ENCODE measurements around the gene TTC36.

The TTC36 gene

DNA sequence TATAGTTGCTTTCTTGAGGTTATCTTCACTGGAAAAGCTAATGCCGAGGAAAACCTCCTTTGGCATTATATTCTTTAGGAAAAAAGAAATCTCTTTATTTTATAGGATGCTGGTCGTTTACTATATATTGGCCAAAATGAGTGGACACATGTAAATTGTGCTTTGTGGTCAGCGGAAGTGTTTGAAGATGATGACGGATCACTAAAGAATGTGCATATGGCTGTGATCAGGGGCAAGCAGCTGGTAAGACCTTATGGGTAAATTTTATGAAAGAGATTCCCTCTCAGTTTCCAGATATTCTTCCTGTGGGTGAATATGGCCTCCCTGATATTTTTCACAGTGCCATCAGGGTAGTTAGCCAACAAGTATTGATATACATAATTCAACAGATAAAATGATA is 29.4 kb upstream of the TTC36 start:
- no peak overlapping the region for H3K27ac ChIP-seq
- TF ChIP-seq, protein P1, sequence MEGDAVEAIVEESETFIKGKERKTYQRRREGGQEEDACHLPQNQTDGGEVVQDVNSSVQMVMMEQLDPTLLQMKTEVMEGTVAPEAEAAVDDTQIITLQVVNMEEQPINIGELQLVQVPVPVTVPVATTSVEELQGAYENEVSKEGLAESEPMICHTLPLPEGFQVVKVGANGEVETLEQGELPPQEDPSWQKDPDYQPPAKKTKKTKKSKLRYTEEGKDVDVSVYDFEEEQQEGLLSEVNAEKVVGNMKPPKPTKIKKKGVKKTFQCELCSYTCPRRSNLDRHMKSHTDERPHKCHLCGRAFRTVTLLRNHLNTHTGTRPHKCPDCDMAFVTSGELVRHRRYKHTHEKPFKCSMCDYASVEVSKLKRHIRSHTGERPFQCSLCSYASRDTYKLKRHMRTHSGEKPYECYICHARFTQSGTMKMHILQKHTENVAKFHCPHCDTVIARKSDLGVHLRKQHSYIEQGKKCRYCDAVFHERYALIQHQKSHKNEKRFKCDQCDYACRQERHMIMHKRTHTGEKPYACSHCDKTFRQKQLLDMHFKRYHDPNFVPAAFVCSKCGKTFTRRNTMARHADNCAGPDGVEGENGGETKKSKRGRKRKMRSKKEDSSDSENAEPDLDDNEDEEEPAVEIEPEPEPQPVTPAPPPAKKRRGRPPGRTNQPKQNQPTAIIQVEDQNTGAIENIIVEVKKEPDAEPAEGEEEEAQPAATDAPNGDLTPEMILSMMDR (IDR thresholded peaks at IDR 0.05), result no peak
- H3K36me3 ChIP-seq, result peaks cover 100% of the 10 kb centered on the region
- H3K4me3 ChIP-seq (ENCODE audit: low read depth in 1 of 2, low read length in 1 of 2), result no peak overlapping the region
- no peaks in the 10 kb centered on the region for H3K9me3 ChIP-seq
- H3K27me3 ChIP-seq, result no peaks in the 10 kb centered on the region
- no peaks in the 10 kb centered on the region for H3K4me1 ChIP-seq (ENCODE audit: control insufficient read depth in 1 of 2, insufficient read depth in 1 of 2, low read depth in 1 of 2, low read length in 1 of 2)

DNA sequence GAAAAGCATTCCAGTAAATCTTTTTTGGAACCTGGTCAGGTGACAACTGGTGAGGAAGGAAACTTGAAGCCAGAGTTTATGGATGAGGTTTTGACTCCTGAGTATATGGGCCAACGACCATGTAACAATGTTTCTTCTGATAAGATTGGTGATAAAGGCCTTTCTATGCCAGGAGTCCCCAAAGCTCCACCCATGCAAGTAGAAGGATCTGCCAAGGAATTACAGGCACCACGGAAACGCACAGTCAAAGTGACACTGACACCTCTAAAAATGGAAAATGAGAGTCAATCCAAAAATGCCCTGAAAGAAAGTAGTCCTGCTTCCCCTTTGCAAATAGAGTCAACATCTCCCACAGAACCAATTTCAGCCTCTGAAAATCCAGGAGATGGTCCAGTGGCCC is 24.1 kb upstream of the TTC36 start:
- no peaks in the 10 kb centered on the region for H3K4me1 ChIP-seq (ENCODE audit: control insufficient read depth in 1 of 2, insufficient read depth in 1 of 2, low read depth in 1 of 2, low read length in 1 of 2)
- H3K27me3 ChIP-seq, result no peaks in the 10 kb centered on the region
- no peak overlapping the region for H3K4me3 ChIP-seq (ENCODE audit: low read depth in 1 of 2, low read length in 1 of 2)
- TF ChIP-seq, protein P1 (IDR thresholded peaks at IDR 0.05), result no peak
- no peak overlapping the region for H3K27ac ChIP-seq
- H3K36me3 ChIP-seq, result peaks cover 100% of the 10 kb centered on the region
- no peaks in the 10 kb centered on the region for H3K9me3 ChIP-seq

DNA sequence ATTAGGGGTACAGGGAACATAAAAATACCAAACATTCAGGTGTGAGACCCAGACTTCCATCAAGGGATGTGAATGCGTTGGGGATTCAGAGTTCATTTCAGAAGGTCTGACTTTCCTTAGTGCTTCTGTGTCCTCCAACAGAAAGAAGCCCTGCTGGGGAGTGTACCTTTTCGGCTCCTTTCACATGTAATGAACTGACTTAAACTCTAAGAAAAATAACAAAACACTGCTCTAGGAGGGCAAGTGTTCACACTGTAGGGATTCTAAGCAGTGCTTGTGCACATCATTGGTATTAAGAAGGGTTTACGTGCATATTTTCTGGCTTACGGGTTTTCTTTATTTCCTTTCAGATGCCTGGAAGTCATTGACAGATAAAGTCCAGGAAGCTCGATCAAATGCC is 15.7 kb upstream of the TTC36 start:
- TF ChIP-seq, protein P1 (IDR thresholded peaks at IDR 0.05), result no peak
- peaks cover 90% of the 10 kb centered on the region for H3K36me3 ChIP-seq
- no peaks in the 10 kb centered on the region for H3K9me3 ChIP-seq
- no peak overlapping the region for H3K4me3 ChIP-seq (ENCODE audit: low read depth in 1 of 2, low read length in 1 of 2)
- H3K27ac ChIP-seq, result no peak overlapping the region
- H3K4me1 ChIP-seq (ENCODE audit: control insufficient read depth in 1 of 2, insufficient read depth in 1 of 2, low read depth in 1 of 2, low read length in 1 of 2), result no peaks in the 10 kb centered on the region
- no peaks in the 10 kb centered on the region for H3K27me3 ChIP-seq

DNA sequence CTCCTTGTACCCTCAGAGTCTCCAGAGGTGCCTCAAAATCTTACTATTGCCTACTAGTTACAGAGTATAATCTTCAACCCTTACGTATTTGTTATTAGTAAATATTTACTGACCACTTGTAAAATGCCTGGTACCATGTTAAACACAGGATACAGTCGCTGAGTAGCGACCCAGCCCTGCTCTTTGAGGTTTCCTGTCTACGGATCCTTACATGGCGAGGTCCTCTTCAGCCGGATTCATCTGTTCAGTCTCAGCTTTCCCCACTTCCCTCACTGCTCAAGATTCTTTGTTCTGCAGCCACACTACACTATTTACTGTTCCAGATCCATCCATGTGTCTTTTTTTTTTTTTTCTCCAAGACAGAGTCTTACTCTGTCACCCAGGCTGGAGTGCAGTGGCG is 13.2 kb upstream of the TTC36 start:
- no peaks in the 10 kb centered on the region for H3K4me1 ChIP-seq (ENCODE audit: control insufficient read depth in 1 of 2, insufficient read depth in 1 of 2, low read depth in 1 of 2, low read length in 1 of 2)
- no peak overlapping the region for H3K27ac ChIP-seq
- H3K27me3 ChIP-seq, result no peaks in the 10 kb centered on the region
- no peaks in the 10 kb centered on the region for H3K9me3 ChIP-seq
- TF ChIP-seq, protein P1 (IDR thresholded peaks at IDR 0.05), result no peak
- H3K4me3 ChIP-seq (ENCODE audit: low read depth in 1 of 2, low read length in 1 of 2), result no peak overlapping the region
- H3K36me3 ChIP-seq, result peaks cover 78% of the 10 kb centered on the region

DNA sequence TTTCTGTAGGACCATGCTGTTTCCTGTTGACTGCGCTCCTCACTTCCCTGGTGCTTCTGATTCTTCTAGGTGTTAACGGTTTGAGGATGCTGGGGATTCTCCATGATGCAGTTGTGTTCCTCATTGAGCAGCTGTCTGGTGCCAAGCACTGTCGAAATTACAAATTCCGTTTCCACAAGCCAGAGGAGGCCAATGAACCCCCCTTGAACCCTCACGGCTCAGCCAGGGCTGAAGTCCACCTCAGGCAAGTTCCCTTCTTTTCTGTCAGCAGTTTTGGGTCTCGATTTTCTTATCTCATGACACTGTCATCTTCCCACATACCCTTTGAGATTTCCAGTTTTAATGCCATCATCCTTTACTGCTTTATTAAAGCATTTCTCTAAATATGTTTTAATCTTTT is 7.7 kb upstream of the TTC36 start:
- Histone ChIP-seq H3K36me3 (peaks cover 80% of the 10 kb centered on the region), H3K4me3 (ENCODE audit: low read depth in 1 of 2, low read length in 1 of 2) (no peak overlapping the region), H3K27me3 (no peaks in the 10 kb centered on the region), H3K27ac (no peak overlapping the region), H3K4me1 (ENCODE audit: control insufficient read depth in 1 of 2, insufficient read depth in 1 of 2, low read depth in 1 of 2, low read length in 1 of 2) (peaks cover 0 to under 1% of the 10 kb centered on the region in 2 experiments), H3K9me3 (no peaks in the 10 kb centered on the region)
- TF ChIP-seq, protein P1 (IDR thresholded peaks at IDR 0.05), result no peak

DNA sequence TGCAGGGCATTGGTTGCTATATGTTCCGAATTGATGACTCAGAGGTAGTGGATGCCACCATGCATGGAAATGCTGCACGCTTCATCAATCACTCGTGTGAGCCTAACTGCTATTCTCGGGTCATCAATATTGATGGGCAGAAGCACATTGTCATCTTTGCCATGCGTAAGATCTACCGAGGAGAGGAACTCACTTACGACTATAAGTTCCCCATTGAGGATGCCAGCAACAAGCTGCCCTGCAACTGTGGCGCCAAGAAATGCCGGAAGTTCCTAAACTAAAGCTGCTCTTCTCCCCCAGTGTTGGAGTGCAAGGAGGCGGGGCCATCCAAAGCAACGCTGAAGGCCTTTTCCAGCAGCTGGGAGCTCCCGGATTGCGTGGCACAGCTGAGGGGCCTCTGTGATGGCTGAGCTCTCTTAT is 5.4 kb upstream of the TTC36 start:
- Histone ChIP-seq H3K4me3 (ENCODE audit: low read depth in 1 of 2, low read length in 1 of 2) (no peak overlapping the region), H3K27ac (no peak overlapping the region), H3K9me3 (no peaks in the 10 kb centered on the region), H3K27me3 (no peaks in the 10 kb centered on the region), H3K4me1 (ENCODE audit: control insufficient read depth in 1 of 2, insufficient read depth in 1 of 2, low read depth in 1 of 2, low read length in 1 of 2) (peaks cover 0 to 5% of the 10 kb centered on the region in 2 experiments), H3K36me3 (peaks cover 61% of the 10 kb centered on the region)
- TF ChIP-seq, protein P1 (IDR thresholded peaks at IDR 0.05), result no peak
